OCI-LY7 (cell line): ENCODE data around the gene CCDC85B. TPM values are rescaled to one million over a fixed set of nuclear protein-coding genes. Genes with fewer than 3 reads are reported as not detected.

Source experiments
- BruUV-seq: library from RNA; stranded (reverse); fragments of 400-500 nt; replicated peaks from 2 replicates; lab custom pipeline; 2021; lab: Mats Ljungman, UMichigan
- CTCF ChIA-PET: fragments of 300-600 bp; sonication (Branson Sonifier 250); formaldehyde crosslinking; loops from one replicate; lab custom pipeline; 2022; ENCODE audit warnings: antibody characterized with exemption; ENCODE audit not compliant: unreplicated experiment; lab: Charles Lee
- POLR2A ChIA-PET: fragments of 300-600 bp; sonication (Branson Sonifier 250); formaldehyde crosslinking; loops from one replicate; lab custom pipeline; 2022; ENCODE audit warnings: antibody characterized with exemption; lab: Charles Lee
- DNase-seq: peaks from one replicate; pipeline ENCODE4 v3.0.0-alpha.2; 2015; ENCODE audit warnings: low spot score
- H2AFZ ChIP-seq: fragments of 200-600 bp; sonication (generic), shearing (Covaris generic); 2 replicates; pipeline ENCODE4 v1.6.1; 2014; ENCODE audit warnings: mild to moderate bottlenecking, antibody characterized with exemption, low read length, moderate library complexity
- H3K27ac ChIP-seq: fragments of 200-600 bp; sonication (generic); 2 replicates; pipeline ENCODE4 v1.5.1; 2014; ENCODE audit warnings: mixed run types, low read depth, mild to moderate bottlenecking, moderate library complexity, low read length, inconsistent platforms; ENCODE audit not compliant: poor library complexity, severe bottlenecking
- H3K36me3 ChIP-seq: fragments of 200-600 bp; sonication (generic); 2 replicates; pipeline ENCODE4 v1.6.1; 2014; ENCODE audit warnings: mild to moderate bottlenecking, antibody characterized with exemption, low read length, moderate library complexity, mixed read lengths; ENCODE audit not compliant: insufficient read depth
- H3K4me1 ChIP-seq: fragments of 200-600 bp; sonication (generic); 2 replicates; pipeline ENCODE4 v1.5.1; 2014; ENCODE audit warnings: mild to moderate bottlenecking, low read length; ENCODE audit not compliant: insufficient read depth, poor library complexity, severe bottlenecking
- H3K4me2 ChIP-seq: fragments of 200-600 bp; sonication (generic); 2 replicates; pipeline ENCODE4 v1.6.1; 2014; ENCODE audit warnings: mild to moderate bottlenecking, low read length
- H3K4me3 ChIP-seq: fragments of 200-600 bp; sonication (generic); 2 replicates; pipeline ENCODE4 v1.5.1; 2014; ENCODE audit warnings: mild to moderate bottlenecking, low read depth, low read length; ENCODE audit not compliant: poor library complexity, severe bottlenecking
- H3K79me2 ChIP-seq: fragments of 200-600 bp; sonication (generic); 2 replicates; pipeline ENCODE4 v1.6.1; 2016; ENCODE audit warnings: low read depth, mild to moderate bottlenecking, low read length, moderate library complexity, mixed read lengths; ENCODE audit not compliant: insufficient read depth
- H3K9me2 ChIP-seq: fragments of 200-600 bp; sonication (generic); 2 replicates; pipeline ENCODE4 v1.6.1; 2016; ENCODE audit warnings: mild to moderate bottlenecking, low read length, mixed read lengths; ENCODE audit not compliant: insufficient read depth
- H3K9me3 ChIP-seq: fragments of 200-600 bp; sonication (generic); 2 replicates; pipeline ENCODE4 v1.6.1; 2014; ENCODE audit warnings: mild to moderate bottlenecking, mixed run types, low read length, mixed read lengths
- H4K20me1 ChIP-seq: fragments of 200-600 bp; sonication (generic); 2 replicates; pipeline ENCODE4 v1.6.1; 2014; ENCODE audit warnings: mild to moderate bottlenecking, antibody characterized with exemption, low read length, moderate library complexity, mixed read lengths; ENCODE audit not compliant: insufficient read depth
- EZH2phosphoT487 ChIP-seq: fragments of 200-600 bp; sonication (generic); IDR thresholded peaks from 2 replicates; pipeline ENCODE4 v1.6.1; 2018; ENCODE audit warnings: low read depth, borderline replicate concordance, mild to moderate bottlenecking, mixed run types, antibody characterized with exemption, low read length, moderate library complexity, mixed read lengths
- intact Hi-C: fragments of 100-400 bp; cut with micrococcal nuclease; formaldehyde crosslinking; loops from one replicate; pipeline ENCODE4 v1.10.0; 2022; ENCODE audit not compliant: unreplicated experiment
- total RNA-seq, 2 experiments: library from RNA; depleted of rRNA in 1 of 2; stranded (reverse); fragments of >200 nt in 1 of 2; shearing (Covaris generic) in 1 of 2; gene quantifications; 2 replicates each; pipeline ENCODE4 v1.2.3, GENCODE V29; 2014 to 2022
- TF ChIP-seq, protein P1 (sequence below): fragments of 200-600 bp; sonication (generic); conservative IDR thresholded peaks from 2 replicates; pipeline ENCODE4 v1.5.1; 2014; ENCODE audit warnings: mild to moderate bottlenecking, antibody characterized with exemption, low read length, moderate library complexity, mixed read lengths

Gene CCDC85B
- total RNA-seq, 2 experiments from 2014 or later: 64.1 to 76.7 TPM

DNA sequence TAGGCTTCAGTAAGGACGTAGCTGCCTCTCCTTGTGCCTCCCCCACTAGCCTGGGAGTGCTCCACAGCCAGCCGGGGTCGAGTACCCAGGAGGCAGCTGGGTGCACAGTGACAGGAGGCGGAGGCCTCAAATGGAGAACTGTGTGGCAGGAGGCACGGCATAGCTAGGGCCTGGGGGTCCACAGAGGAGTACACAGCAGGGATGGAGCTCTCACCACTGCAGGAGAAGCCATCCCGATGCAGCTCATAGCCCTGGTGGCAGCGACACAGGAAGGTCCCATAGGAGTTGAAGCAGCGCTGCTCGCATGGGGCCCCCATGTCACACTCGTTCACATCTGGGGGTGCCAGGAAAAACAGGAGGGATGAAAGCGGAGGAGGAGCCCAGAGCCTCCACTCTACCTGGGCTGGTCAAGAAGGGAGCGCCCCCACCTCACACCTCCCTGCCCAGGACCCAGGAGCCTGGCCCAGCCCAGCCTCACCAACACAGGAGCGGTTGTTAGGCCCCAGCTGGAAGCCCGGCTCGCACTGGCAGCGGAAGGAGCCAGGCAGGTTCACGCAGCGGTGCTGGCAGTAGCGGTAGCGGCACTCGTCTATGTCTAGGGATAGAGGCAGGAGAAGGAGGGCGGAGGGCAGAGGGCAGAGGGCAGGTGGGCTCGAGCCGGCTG lies 20.7 kb upstream of the CCDC85B start:
- Histone ChIP-seq H3K4me1 (peaks cover 35% of the 10 kb centered on the region), H3K36me3 (peaks cover 26% of the 10 kb centered on the region), H3K9me2 (no peaks in the 10 kb centered on the region), H4K20me1 (no peaks in the 10 kb centered on the region), H3K79me2 (no peaks in the 10 kb centered on the region), H2AFZ (no peak overlapping the region), H3K4me2 (no peak overlapping the region), H3K9me3 (no peaks in the 10 kb centered on the region), H3K4me3 (no peak overlapping the region), H3K27ac (no peak overlapping the region)
- ChIA-PET CTCF (interaction anchor here (0.6 to 1.3 kb wide), 2 partner anchors 10 to 278 kb away, joined by 4 to 8 read pairs; partner anchors contain the start of gene MUS81), POLR2A (interaction anchor here (0.8 to 1.4 kb wide), 2 partner anchors 19 to 20 kb away, joined by 3 to 7 read pairs; partner anchors contain the start of genes CCDC85B and FIBP)
- no peak for DNase-seq
- intact Hi-C loops: no loop called here
- BruUV-seq: no TSS peak
- TF ChIP-seq, protein P1, sequence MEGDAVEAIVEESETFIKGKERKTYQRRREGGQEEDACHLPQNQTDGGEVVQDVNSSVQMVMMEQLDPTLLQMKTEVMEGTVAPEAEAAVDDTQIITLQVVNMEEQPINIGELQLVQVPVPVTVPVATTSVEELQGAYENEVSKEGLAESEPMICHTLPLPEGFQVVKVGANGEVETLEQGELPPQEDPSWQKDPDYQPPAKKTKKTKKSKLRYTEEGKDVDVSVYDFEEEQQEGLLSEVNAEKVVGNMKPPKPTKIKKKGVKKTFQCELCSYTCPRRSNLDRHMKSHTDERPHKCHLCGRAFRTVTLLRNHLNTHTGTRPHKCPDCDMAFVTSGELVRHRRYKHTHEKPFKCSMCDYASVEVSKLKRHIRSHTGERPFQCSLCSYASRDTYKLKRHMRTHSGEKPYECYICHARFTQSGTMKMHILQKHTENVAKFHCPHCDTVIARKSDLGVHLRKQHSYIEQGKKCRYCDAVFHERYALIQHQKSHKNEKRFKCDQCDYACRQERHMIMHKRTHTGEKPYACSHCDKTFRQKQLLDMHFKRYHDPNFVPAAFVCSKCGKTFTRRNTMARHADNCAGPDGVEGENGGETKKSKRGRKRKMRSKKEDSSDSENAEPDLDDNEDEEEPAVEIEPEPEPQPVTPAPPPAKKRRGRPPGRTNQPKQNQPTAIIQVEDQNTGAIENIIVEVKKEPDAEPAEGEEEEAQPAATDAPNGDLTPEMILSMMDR: no peak
- TF ChIP-seq EZH2phosphoT487: no peak

DNA sequence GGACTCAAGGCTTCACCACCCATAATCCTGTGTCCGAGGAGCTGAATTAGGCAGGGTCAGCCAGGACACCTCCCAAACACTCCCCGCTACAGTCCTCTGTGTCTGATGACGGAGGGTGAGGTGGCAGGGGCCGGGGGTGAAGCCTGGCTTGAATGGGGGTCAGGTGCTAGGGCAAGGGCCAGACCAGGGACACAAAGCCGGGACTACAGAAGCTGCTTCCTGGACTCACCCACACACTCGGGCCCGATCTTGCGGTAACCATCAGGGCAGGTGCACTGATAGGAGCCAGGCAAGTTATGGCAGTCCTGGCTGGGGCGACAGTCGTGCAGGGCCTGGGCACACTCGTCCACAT lies 20.2 kb upstream of the CCDC85B start:
- H3K36me3 ChIP-seq: peaks cover 21% of the 10 kb centered on the region; the same call in 1 of the 2 replicates
- H4K20me1 ChIP-seq: no peaks in the 10 kb centered on the region
- POLR2A ChIA-PET: interaction anchor here (0.8 kb wide), 1 partner anchor 20 kb away, joined by 3 read pairs; the partner anchor contains the start of gene CCDC85B
- intact Hi-C loops: no loop called here
- TF ChIP-seq, protein P1: no peak
- no peak for TF ChIP-seq EZH2phosphoT487
- no peak overlapping the region for H3K4me3 ChIP-seq
- H3K9me2 ChIP-seq: no peaks in the 10 kb centered on the region
- no peak overlapping the region for H3K27ac ChIP-seq
- CTCF ChIA-PET: interaction anchor here (1.3 kb wide), 1 partner anchor 11 kb away, joined by 4 read pairs; the partner anchor contains the start of gene MUS81
- no peaks in the 10 kb centered on the region for H3K9me3 ChIP-seq
- no peak for DNase-seq
- H3K79me2 ChIP-seq: no peaks in the 10 kb centered on the region
- no peak overlapping the region for H3K4me2 ChIP-seq
- no TSS peak for BruUV-seq
- H2AFZ ChIP-seq: no peak overlapping the region
- peaks cover 35% of the 10 kb centered on the region for H3K4me1 ChIP-seq
